HepG2 (cell line): ENCODE results near the gene CHKA. TPM values are rescaled to one million over a fixed set of nuclear protein-coding genes. Genes with fewer than 3 reads are reported as not detected.

ENCODE experiments used
- CCDC6 ChIP-seq: sonication (generic); formaldehyde crosslinking; IDR thresholded peaks from 2 replicates; pipeline ENCODE4 v1.8.1; 2022; ENCODE audit warnings: mild to moderate bottlenecking, missing genetic modification reagents, moderate library complexity
- DNMT3B ChIP-seq: conservative IDR thresholded peaks from 2 replicates; pipeline ENCODE4 v1.6.1; 2016; ENCODE audit warnings: missing biosample characterization, control low read depth
- IRF2 ChIP-seq: IDR thresholded peaks from 2 replicates; pipeline ENCODE4 v1.6.1; 2018; ENCODE audit warnings: missing genetic modification reagents, missing compliant biosample characterization
- JUND ChIP-seq: sonication (generic); formaldehyde crosslinking; IDR thresholded peaks from 2 replicates; pipeline ENCODE4 v1.8.0; 2022; ENCODE audit warnings: mild to moderate bottlenecking, missing genetic modification reagents
- KAT7 ChIP-seq: IDR thresholded peaks from 2 replicates; pipeline ENCODE4 v1.6.1; 2018; ENCODE audit warnings: borderline replicate concordance, missing compliant biosample characterization
- MZF1 ChIP-seq: sonication (generic); formaldehyde crosslinking; IDR thresholded peaks from 2 replicates; pipeline ENCODE4 v1.8.1; 2023; ENCODE audit warnings: mild to moderate bottlenecking, missing genetic modification reagents, borderline replicate concordance
- POLR2AphosphoS2 ChIP-seq: IDR thresholded peaks from 2 replicates; pipeline ENCODE4 v1.6.1; 2011; ENCODE audit warnings: low read depth, low read length, improper control_type of control experiment
- STAT5B ChIP-seq: sonication (generic); formaldehyde crosslinking; IDR thresholded peaks from 2 replicates; pipeline ENCODE4 v1.4.0; 2020; ENCODE audit warnings: missing genetic modification reagents
- U2AF2 ChIP-seq: fragments of 200-400 bp; formaldehyde crosslinking; IDR thresholded peaks from 2 replicates; pipeline ENCODE4 v1.6.1; 2017; ENCODE audit warnings: low read depth, mild to moderate bottlenecking, low read length
- ZNF224 ChIP-seq: sonication (generic); formaldehyde crosslinking; IDR thresholded peaks from 2 replicates; pipeline ENCODE4 v1.5.0; 2020; ENCODE audit warnings: mild to moderate bottlenecking, missing genetic modification reagents
- ZNF563 ChIP-seq: sonication (generic); formaldehyde crosslinking; IDR thresholded peaks from 2 replicates; pipeline ENCODE4 v1.8.0; 2022; ENCODE audit warnings: mild to moderate bottlenecking, moderate library complexity, missing genetic modification reagents
- ZNF597 ChIP-seq: sonication (generic); formaldehyde crosslinking; IDR thresholded peaks from 2 replicates; pipeline ENCODE4 v1.5.0; 2020; ENCODE audit warnings: missing genetic modification reagents
- ZNF609 ChIP-seq: sonication (generic); formaldehyde crosslinking; IDR thresholded peaks from 2 replicates; pipeline ENCODE4 v1.4.0; 2020; ENCODE audit warnings: mild to moderate bottlenecking, missing genetic modification reagents, borderline replicate concordance
- ZNF614 ChIP-seq: IDR thresholded peaks from 2 replicates; pipeline ENCODE4 v1.6.1; 2018; ENCODE audit warnings: missing biosample characterization, missing genetic modification reagents, inconsistent platforms, borderline replicate concordance
- ZNF703 ChIP-seq: sonication (generic); formaldehyde crosslinking; IDR thresholded peaks from 2 replicates; pipeline ENCODE4 v1.5.1; 2020; ENCODE audit warnings: missing genetic modification reagents, mild to moderate bottlenecking, moderate library complexity, borderline replicate concordance
- ZXDC ChIP-seq: sonication (generic); formaldehyde crosslinking; IDR thresholded peaks from 2 replicates; pipeline ENCODE4 v1.5.0; 2020; ENCODE audit warnings: mild to moderate bottlenecking, missing genetic modification reagents
- polyA plus RNA-seq, 8 experiments: library from polyadenylated mRNA; depleted of rRNA in 3 of 8; stranded (reverse) in 7 of 8; unstranded in 1 of 8; fragments of >200 nt; fragmentation: Illumina TruSeq in 4 of 8; extraction: Trizol in 4 of 8; gene quantifications; 2 replicates each; pipeline versions ENCODE4 v1.2.1 to v1.2.3, GENCODE V29; 2011 to 2016; ENCODE audit warnings: low read depth in 4 of 8, missing spikeins in 1 of 8, mixed read lengths in 1 of 8; ENCODE audit not compliant: insufficient read depth in 1 of 8
- total RNA-seq, 5 experiments: library from RNA; depleted of rRNA; stranded (reverse); fragments of >200 nt; fragmentation: Illumina TruSeq; extraction: Trizol; gene quantifications; 2 replicates each; pipeline ENCODE4 v1.2.3, GENCODE V29; 2016; ENCODE audit warnings: low read depth in 1 of 5
- TF ChIP-seq, protein P1 (sequence below): sonication (generic); formaldehyde crosslinking; IDR thresholded peaks from 2 replicates; pipeline ENCODE4 v1.8.1; 2022; ENCODE audit warnings: mild to moderate bottlenecking, missing genetic modification reagents
- TF ChIP-seq, protein P2 (sequence below): sonication (generic); formaldehyde crosslinking; IDR thresholded peaks from 2 replicates; pipeline ENCODE4 v1.5.0; 2020; ENCODE audit warnings: missing genetic modification reagents

Gene CHKA
- total and polyA plus RNA-seq, 2 of the 13 experiments (the other 11 are each of a cell fraction or from before 2014, with no cell fraction given) = 71.6 to 92.7 TPM

DNA sequence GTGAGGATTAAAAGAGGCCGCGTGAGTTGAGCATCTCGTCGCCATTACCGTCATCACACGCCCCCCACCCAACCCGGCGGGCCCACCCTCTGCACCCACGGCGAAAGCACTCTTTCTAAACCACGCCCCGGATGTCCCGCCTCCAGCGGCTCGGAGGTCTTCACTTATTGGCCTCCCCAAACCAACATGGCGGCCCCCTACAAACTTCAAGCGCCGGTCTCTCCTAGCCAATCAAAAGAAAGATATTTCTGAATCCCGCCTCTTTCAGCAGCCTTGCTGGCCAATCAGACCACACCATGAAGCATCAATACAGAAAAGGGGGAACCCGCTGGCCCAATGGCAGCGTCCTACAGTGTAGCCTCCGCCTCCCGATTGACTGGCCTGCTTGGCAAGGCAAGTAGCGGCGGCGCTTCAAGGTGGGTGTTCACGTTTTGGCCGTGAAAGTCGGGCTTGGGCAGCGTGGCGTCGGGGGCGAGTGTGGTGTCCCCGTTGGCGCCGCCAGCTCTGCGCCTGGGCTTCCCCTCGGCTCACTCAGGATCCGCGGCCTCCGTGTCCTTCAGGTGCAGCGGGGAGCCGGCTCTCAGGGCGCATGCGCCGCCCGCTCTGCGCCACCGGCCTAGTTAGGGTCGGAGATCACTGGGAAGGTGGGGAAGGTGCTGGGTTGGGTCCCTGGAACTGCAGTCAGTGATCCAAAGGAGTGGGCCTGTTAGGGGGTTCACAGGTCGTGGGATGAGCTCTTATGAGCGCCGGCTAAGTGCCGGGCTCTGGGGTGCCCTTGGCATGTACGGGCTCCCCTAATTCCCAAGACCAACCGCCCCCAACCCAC lies 90.7 kb downstream of the CHKA start, which contains the start of gene NDUFS8 (continued):
- TF ChIP-seq ZXDC (no peak), ZNF224 (no peak), POLR2AphosphoS2 (no peak), ZNF609 (no peak), CCDC6 (CRISPR knock-in tag) (no peak), MZF1 (CRISPR knock-in tag) (no peak), ZNF597 (CRISPR knock-in tag) (no peak), ZNF563 (CRISPR knock-in tag) (peak; percentile 75; the same call in 1 of the 2 replicates), IRF2 (0 out of 2 replicates have a peak, but pooled peaks have one; percentile 24), ZNF614 (peak; percentile 48; the same call in 1 of the 2 replicates), ZNF703 (CRISPR knock-in tag) (no peak), STAT5B (CRISPR knock-in tag) (no peak), KAT7 (no peak; the same call in 1 of the 2 replicates), JUND (no peak), U2AF2 (no peak), DNMT3B (CRISPR knock-in tag) (no peak)
- TF ChIP-seq, protein P1, sequence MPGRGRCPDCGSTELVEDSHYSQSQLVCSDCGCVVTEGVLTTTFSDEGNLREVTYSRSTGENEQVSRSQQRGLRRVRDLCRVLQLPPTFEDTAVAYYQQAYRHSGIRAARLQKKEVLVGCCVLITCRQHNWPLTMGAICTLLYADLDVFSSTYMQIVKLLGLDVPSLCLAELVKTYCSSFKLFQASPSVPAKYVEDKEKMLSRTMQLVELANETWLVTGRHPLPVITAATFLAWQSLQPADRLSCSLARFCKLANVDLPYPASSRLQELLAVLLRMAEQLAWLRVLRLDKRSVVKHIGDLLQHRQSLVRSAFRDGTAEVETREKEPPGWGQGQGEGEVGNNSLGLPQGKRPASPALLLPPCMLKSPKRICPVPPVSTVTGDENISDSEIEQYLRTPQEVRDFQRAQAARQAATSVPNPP = no peak
- TF ChIP-seq, protein P2, sequence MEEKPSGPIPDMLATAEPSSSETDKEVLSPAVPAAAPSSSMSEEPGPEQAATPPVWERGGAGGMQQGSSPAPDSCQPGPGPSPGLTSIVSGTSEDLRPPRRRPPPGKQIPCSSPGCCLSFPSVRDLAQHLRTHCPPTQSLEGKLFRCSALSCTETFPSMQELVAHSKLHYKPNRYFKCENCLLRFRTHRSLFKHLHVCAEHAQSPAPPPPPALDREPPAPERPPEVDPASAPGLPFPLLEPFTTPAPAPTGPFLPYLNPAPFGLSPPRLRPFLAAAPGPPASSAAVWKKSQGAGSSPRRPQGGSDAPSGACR (CRISPR knock-in tag) = 0 out of 2 replicates have a peak, but pooled peaks have one; percentile 52
